Measurements from ENCODE around the gene GALNT18. TPM values are rescaled to one million over a fixed set of nuclear protein-coding genes. Genes with fewer than 3 reads are reported as not detected.

Gene GALNT18
- total RNA-seq, 1 donor from 2014 or later: 76.9 TPM

DNA sequence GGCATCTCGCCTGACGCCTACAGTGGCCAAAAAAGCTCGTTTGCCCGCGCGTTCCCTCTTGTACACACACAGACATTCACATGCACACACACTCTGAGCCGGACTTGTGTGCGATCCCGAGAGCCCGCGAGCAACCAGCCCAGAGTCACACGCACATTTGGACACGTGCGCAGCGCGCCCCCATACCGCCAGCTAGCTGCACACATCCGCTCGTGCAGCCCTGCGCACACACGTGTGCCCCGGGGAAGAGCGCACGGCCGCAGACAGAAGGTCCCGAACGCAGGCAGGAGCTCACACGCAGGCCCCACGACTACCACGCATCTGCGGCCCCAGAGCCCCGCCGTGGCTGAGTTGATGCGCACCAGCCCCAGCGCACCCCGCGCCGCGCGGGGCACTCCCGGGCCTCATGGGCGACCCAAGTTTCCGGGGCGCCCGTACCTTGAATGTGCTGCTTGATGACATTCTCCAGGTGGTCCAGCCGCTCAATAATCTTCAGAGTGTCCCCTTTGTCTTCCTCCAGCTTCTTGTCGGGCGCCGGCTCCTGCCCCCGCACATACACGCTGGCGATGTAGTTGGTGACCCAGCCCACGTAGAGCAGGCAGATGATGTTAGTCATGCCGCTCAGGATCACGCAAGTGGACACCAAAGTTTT lies 758 bp downstream of the GALNT18 start:
- peak overlapping the region; percentile 95 for H3K4me3 Mint-ChIP-seq (ENCODE audit: unreplicated experiment)
- TF ChIP-seq, protein P1, sequence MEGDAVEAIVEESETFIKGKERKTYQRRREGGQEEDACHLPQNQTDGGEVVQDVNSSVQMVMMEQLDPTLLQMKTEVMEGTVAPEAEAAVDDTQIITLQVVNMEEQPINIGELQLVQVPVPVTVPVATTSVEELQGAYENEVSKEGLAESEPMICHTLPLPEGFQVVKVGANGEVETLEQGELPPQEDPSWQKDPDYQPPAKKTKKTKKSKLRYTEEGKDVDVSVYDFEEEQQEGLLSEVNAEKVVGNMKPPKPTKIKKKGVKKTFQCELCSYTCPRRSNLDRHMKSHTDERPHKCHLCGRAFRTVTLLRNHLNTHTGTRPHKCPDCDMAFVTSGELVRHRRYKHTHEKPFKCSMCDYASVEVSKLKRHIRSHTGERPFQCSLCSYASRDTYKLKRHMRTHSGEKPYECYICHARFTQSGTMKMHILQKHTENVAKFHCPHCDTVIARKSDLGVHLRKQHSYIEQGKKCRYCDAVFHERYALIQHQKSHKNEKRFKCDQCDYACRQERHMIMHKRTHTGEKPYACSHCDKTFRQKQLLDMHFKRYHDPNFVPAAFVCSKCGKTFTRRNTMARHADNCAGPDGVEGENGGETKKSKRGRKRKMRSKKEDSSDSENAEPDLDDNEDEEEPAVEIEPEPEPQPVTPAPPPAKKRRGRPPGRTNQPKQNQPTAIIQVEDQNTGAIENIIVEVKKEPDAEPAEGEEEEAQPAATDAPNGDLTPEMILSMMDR (IDR thresholded peaks at IDR 0.05; ENCODE audit: partially characterized antibody, unreplicated experiment): no peak
- peak; percentile 53 for DNase-seq
- H3K36me3 Mint-ChIP-seq (ENCODE audit: unreplicated experiment): no peaks in the 10 kb centered on the region
- H3K9me3 Mint-ChIP-seq (ENCODE audit: unreplicated experiment): peaks cover 13% of the 10 kb centered on the region
- H3K27ac Mint-ChIP-seq (ENCODE audit: unreplicated experiment): peak overlapping the region; percentile 88
- H3K27me3 Mint-ChIP-seq (ENCODE audit: unreplicated experiment): peaks cover 11% of the 10 kb centered on the region
- peaks cover 23% of the 10 kb centered on the region for H3K4me1 Mint-ChIP-seq (ENCODE audit: low read depth, unreplicated experiment)

DNA sequence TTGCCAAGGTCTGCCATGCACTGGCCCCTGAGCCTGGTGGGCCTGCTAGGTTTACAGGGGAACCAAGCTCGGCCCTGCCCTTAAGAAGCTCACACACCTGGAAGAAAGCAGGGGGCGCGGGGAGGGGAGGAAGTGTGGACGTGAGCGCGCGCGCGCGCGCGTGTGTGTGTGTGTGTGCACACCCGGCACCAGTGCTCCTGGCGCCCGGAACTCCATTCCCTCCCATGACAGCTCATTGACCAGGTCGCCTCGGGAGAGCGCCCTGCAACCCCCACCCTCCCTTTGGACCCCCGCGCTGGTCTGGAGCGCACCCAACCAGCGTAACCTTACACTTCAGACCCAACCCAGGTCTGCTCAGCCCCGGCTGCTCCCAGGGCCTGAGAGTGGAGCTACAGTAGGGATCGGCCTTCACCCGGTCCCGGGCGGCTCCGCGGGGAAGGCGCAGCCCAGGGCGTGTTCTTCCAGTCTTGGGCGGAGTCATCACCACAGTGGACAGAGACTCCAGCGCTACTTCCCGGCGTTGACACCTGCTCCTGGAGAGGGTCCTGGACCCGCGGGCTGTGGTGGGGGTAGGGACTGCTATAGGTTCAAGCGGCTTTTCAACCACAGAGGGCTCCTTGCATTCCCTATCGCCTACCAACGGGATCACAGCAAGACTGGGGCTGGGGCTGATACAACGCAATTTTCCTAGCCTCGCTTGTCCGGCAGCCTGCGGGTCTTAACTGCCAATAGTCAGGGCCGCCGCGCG lies 1.5 kb downstream of the GALNT18 start:
- peak; percentile 72 for DNase-seq
- H3K4me3 Mint-ChIP-seq (ENCODE audit: unreplicated experiment): peak overlapping the region; percentile 95
- TF ChIP-seq, protein P1 (IDR thresholded peaks at IDR 0.05; ENCODE audit: partially characterized antibody, unreplicated experiment): no peak
- H3K36me3 Mint-ChIP-seq (ENCODE audit: unreplicated experiment): no peaks in the 10 kb centered on the region
- H3K4me1 Mint-ChIP-seq (ENCODE audit: low read depth, unreplicated experiment): peaks cover 25% of the 10 kb centered on the region
- peak overlapping the region; percentile 88 for H3K27ac Mint-ChIP-seq (ENCODE audit: unreplicated experiment)
- H3K27me3 Mint-ChIP-seq (ENCODE audit: unreplicated experiment): peaks cover 11% of the 10 kb centered on the region
- H3K9me3 Mint-ChIP-seq (ENCODE audit: unreplicated experiment): peaks cover 13% of the 10 kb centered on the region

DNA sequence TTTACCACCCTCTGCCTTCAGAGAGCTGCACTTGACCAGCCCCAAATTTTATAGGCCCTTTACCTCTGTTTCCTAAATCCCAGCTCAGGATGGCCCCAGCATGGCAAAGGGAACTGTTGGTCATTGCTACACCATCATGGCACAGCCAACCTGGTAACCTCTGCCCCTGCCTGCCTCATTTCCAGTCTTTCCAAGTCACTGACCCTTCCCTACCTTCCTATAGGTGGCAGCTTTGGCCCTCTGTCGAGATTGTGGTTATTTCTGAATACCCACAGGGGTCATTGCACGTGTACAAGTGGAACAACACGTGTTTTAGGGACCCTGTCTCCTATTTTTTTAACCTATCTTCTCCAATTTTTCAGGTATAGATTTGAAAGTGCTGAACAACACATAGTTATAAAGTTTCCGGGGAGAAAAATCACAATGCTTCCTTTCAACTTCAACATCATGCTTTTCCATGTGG lies 2.8 kb downstream of the GALNT18 start:
- H3K36me3 Mint-ChIP-seq (ENCODE audit: unreplicated experiment): no peaks in the 10 kb centered on the region
- H3K4me1 Mint-ChIP-seq (ENCODE audit: low read depth, unreplicated experiment): peaks cover 32% of the 10 kb centered on the region
- H3K4me3 Mint-ChIP-seq (ENCODE audit: unreplicated experiment): peak overlapping the region; percentile 95
- peaks cover 13% of the 10 kb centered on the region for H3K9me3 Mint-ChIP-seq (ENCODE audit: unreplicated experiment)
- TF ChIP-seq, protein P1 (IDR thresholded peaks at IDR 0.05; ENCODE audit: partially characterized antibody, unreplicated experiment): no peak
- H3K27ac Mint-ChIP-seq (ENCODE audit: unreplicated experiment): no peak overlapping the region
- DNase-seq: no peak
- H3K27me3 Mint-ChIP-seq (ENCODE audit: unreplicated experiment): peaks cover 11% of the 10 kb centered on the region

DNA sequence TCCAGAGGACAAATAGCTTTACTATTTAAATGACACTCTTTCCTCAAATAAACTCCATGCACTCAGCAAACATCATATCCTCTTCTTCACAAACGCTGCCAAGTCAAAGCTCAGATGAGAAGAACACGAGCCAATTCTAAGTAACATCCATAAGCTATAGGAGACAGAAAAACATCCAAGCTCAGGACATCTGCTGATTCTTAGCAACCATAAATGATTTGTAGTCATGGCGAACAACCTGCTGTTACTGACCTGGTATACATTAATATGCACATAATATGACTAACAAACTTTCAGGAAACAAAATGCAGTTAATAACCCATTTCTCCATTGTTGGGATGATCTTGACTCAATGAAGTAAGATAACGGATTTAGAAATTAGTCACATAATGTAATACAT lies 6.7 kb downstream of the GALNT18 start:
- TF ChIP-seq, protein P1 (IDR thresholded peaks at IDR 0.05; ENCODE audit: partially characterized antibody, unreplicated experiment): no peak
- Mint-ChIP-seq H3K4me1 (ENCODE audit: low read depth, unreplicated experiment) (peaks cover 51% of the 10 kb centered on the region), H3K4me3 (ENCODE audit: unreplicated experiment) (peak overlapping the region; percentile 22), H3K27ac (ENCODE audit: unreplicated experiment) (no peak overlapping the region), H3K36me3 (ENCODE audit: unreplicated experiment) (no peaks in the 10 kb centered on the region), H3K9me3 (ENCODE audit: unreplicated experiment) (peaks cover 10% of the 10 kb centered on the region), H3K27me3 (ENCODE audit: unreplicated experiment) (peaks cover 9% of the 10 kb centered on the region)
- no peak for DNase-seq

DNA sequence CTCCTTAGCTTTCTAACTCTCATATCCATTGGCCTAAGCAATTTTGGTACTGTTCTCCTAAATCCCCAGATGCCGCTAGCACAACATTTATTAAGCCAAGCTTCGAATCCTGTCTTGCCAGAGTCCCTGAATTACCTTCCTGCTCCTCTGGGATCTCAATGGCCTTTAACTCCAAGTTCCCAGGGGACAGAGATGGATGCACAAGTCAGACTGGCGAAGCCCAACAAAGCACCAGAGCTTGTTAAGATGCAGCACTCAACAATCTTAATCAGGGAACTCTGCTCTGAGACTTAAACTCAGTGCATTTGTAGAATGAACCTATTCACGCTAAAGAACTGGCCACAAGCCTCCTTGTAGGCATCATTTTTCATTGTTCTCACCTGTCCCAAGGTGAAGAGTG lies 9.4 kb downstream of the GALNT18 start:
- H3K4me1 Mint-ChIP-seq (ENCODE audit: low read depth, unreplicated experiment): peaks cover 38% of the 10 kb centered on the region
- TF ChIP-seq, protein P1 (IDR thresholded peaks at IDR 0.05; ENCODE audit: partially characterized antibody, unreplicated experiment): no peak
- peaks cover 2% of the 10 kb centered on the region for H3K27me3 Mint-ChIP-seq (ENCODE audit: unreplicated experiment)
- H3K9me3 Mint-ChIP-seq (ENCODE audit: unreplicated experiment): no peaks in the 10 kb centered on the region
- no peak overlapping the region for H3K4me3 Mint-ChIP-seq (ENCODE audit: unreplicated experiment)
- no peaks in the 10 kb centered on the region for H3K36me3 Mint-ChIP-seq (ENCODE audit: unreplicated experiment)
- DNase-seq: no peak
- no peak overlapping the region for H3K27ac Mint-ChIP-seq (ENCODE audit: unreplicated experiment)
